Activated B cell treated with CpG ODN at 0.5 μM for 24 hours (primary cell): ENCODE data around the gene HDAC6. TPM values are rescaled to one million over a fixed set of nuclear protein-coding genes. Genes with fewer than 3 reads are reported as not detected.

ENCODE experiments used
- ATAC-seq: fragments of 200-7000 bp; cut with Tn5 transposase; one replicate; pipeline ENCODE4 v1.10.0; 2021; ENCODE audit warnings: low read depth, mild to moderate bottlenecking, moderate library complexity
- CTCF ChIA-PET: fragments of 350-600 bp; sonication (Branson Sonifier 250); formaldehyde crosslinking; loops from one replicate; lab custom pipeline; 2021; ENCODE audit warnings: antibody characterized with exemption; lab: Charles Lee
- POLR2A ChIA-PET: fragments of 350-600 bp; sonication (Branson Sonifier 250); formaldehyde crosslinking; loops from one replicate; lab custom pipeline; 2021; ENCODE audit warnings: antibody characterized with exemption; lab: Charles Lee
- DNase-seq: peaks from one replicate; pipeline ENCODE4 v3.0.0; 2022
- H3K27ac Mint-ChIP-seq: one replicate; pipeline ENCODE4 v1.8.0; 2020; ENCODE audit warnings: mixed read lengths
- H3K27me3 Mint-ChIP-seq: one replicate; pipeline ENCODE4 v1.8.0; 2021; ENCODE audit warnings: mixed read lengths
- H3K36me3 Mint-ChIP-seq: one replicate; pipeline ENCODE4 v1.8.0; 2021; ENCODE audit warnings: low read depth, mixed read lengths
- H3K4me1 Mint-ChIP-seq: one replicate; pipeline ENCODE4 v1.8.0; 2021; ENCODE audit warnings: mixed read lengths
- H3K4me3 Mint-ChIP-seq: one replicate; pipeline ENCODE4 v1.8.0; 2020; ENCODE audit warnings: mild to moderate bottlenecking, mixed read lengths
- H3K9me3 Mint-ChIP-seq: one replicate; pipeline ENCODE4 v1.8.0; 2020; ENCODE audit warnings: mixed read lengths
- CTCF ChIP-seq: fragments of 200-600 bp; IDR thresholded peaks from one replicate; pipeline ENCODE4 v1.8.0; 2022; ENCODE audit warnings: antibody characterized with exemption, mild to moderate bottlenecking
- intact Hi-C: fragments of 100-400 bp; cut with micrococcal nuclease; formaldehyde crosslinking; loops from one replicate; pipeline ENCODE4 v1.15.1; 2024
- total RNA-seq: library from RNA; stranded (reverse); gene quantifications from 2 replicates; pipeline ENCODE4 v1.2.3, GENCODE V29; 2022

Gene HDAC6
- total RNA-seq, 1 donor from 2014 or later, result 139 TPM

DNA sequence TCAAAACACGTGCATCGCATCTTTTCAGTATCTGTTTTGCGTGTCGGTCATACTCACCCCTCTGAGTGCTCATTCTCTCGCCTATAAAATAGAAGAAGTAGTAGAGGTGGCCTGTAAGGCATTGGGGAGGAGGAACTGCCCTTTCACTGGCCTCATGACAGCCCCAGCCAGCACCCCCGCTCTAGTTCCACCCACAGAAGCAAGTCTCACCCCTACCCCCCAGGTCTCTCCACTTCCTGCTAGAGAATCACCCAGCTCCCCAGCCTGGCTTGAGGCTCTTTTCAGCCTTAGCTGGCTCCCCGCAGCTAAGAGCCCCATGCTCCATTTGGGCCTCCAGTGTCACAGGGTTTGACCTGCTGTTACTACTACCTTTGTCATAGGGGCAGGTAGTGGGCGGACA lies 11.8 kb downstream of the HDAC6 start:
- intact Hi-C loops, result no loop called here
- DNase-seq, result no peak
- no peak for TF ChIP-seq CTCF
- no peak for ATAC-seq
- no peaks in the 10 kb centered on the region for H3K27me3 Mint-ChIP-seq
- H3K36me3 Mint-ChIP-seq, result peaks cover 42% of the 10 kb centered on the region
- CTCF ChIA-PET, result no interaction called here
- POLR2A ChIA-PET, result no interaction called here
- H3K27ac Mint-ChIP-seq, result no peak overlapping the region
- no peak overlapping the region for H3K4me3 Mint-ChIP-seq
- H3K4me1 Mint-ChIP-seq, result no peaks in the 10 kb centered on the region
- H3K9me3 Mint-ChIP-seq, result no peaks in the 10 kb centered on the region

GRCh38 chrX:48814722-48815121 lies 12.9 kb downstream of the HDAC6 start:
- DNase-seq, result no peak
- Mint-ChIP-seq H3K4me3 (no peak overlapping the region), H3K27me3 (no peaks in the 10 kb centered on the region), H3K27ac (no peak overlapping the region), H3K4me1 (no peaks in the 10 kb centered on the region), H3K9me3 (no peaks in the 10 kb centered on the region), H3K36me3 (peaks cover 51% of the 10 kb centered on the region)
- CTCF ChIA-PET, result no interaction called here
- intact Hi-C loops, result no loop called here
- no peak for ATAC-seq
- POLR2A ChIA-PET, result no interaction called here
- TF ChIP-seq CTCF, result no peak

DNA sequence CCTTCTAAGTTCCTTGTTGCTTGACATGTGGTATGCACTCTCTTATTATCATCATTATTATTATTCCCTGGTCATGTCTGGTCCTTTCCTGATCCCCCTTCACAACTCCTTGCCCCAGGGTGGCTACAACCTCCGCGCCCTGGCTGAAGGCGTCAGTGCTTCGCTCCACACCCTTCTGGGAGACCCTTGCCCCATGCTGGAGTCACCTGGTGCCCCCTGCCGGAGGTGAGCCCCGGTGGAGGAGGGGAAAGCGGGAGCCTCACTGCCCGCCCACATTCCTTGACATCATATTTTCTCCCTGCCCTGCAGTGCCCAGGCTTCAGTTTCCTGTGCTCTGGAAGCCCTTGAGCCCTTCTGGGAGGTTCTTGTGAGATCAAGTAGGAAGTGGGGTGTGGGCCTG lies 13.4 kb downstream of the HDAC6 start:
- Mint-ChIP-seq H3K36me3 (peaks cover 56% of the 10 kb centered on the region), H3K4me1 (no peaks in the 10 kb centered on the region), H3K27ac (no peak overlapping the region), H3K9me3 (no peaks in the 10 kb centered on the region), H3K27me3 (no peaks in the 10 kb centered on the region), H3K4me3 (no peak overlapping the region)
- ATAC-seq (no peak), DNase-seq (no peak)
- ChIA-PET CTCF (no interaction called here), POLR2A (no interaction called here)
- no peak for TF ChIP-seq CTCF
- intact Hi-C loops, result no loop called here

DNA sequence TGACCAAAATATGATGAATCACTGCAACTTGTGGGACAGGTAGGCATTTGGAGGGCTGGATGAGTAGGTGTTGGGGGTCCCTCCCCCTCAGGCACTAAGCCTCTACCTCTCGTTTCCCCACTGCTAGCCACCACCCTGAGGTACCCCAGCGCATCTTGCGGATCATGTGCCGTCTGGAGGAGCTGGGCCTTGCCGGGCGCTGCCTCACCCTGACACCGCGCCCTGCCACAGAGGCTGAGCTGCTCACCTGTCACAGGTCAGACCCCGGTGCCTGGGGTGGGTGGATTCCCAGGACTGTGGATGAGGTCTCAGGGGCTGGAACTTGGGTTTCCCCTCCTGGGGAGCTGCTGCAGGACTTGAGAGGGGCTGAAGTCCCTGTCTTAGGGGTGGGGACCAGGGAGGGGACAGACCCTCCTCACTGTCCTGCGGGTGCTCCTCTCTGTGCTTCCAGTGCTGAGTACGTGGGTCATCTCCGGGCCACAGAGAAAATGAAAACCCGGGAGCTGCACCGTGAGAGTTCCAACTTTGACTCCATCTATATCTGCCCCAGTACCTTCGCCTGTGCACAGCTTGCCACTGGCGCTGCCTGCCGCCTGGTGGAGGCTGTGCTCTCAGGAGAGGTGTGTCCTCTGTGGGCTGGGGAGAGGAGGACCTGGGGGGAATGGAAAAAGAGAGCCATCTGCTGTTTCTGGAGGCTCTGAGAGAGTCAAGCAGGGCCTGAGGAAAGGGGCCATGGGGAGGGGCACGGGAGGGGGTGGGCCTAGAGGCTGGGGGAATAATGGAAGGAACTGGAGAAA lies 14.3 kb downstream of the HDAC6 start:
- no peaks in the 10 kb centered on the region for H3K27me3 Mint-ChIP-seq
- ATAC-seq, result no peak
- no peak overlapping the region for H3K4me3 Mint-ChIP-seq
- CTCF ChIA-PET, result no interaction called here
- intact Hi-C loops, result no loop called here
- H3K4me1 Mint-ChIP-seq, result no peaks in the 10 kb centered on the region
- no peak for DNase-seq
- H3K36me3 Mint-ChIP-seq, result peaks cover 51% of the 10 kb centered on the region
- no peaks in the 10 kb centered on the region for H3K9me3 Mint-ChIP-seq
- TF ChIP-seq CTCF, result no peak
- POLR2A ChIA-PET, result no interaction called here
- H3K27ac Mint-ChIP-seq, result no peak overlapping the region

DNA sequence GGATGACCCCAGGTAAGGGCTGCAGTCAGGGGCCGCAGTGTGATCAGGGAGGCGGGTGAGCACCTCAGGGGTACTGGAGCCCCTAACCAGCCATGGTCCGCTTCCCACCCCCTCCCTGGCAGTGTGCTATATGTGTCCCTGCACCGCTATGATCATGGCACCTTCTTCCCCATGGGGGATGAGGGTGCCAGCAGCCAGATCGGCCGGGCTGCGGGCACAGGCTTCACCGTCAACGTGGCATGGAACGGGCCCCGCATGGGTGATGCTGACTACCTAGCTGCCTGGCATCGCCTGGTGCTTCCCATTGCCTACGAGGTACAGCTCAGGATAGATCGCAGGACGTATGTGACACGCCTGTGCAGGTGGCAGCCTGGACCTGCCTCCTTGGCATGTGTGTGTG lies 16.2 kb downstream of the HDAC6 start:
- Mint-ChIP-seq H3K4me3 (no peak overlapping the region), H3K4me1 (no peaks in the 10 kb centered on the region), H3K27me3 (no peaks in the 10 kb centered on the region), H3K27ac (no peak overlapping the region), H3K36me3 (peaks cover 53% of the 10 kb centered on the region), H3K9me3 (no peaks in the 10 kb centered on the region)
- no peak for TF ChIP-seq CTCF
- ATAC-seq, result no peak
- no peak for DNase-seq
- POLR2A ChIA-PET, result no interaction called here
- intact Hi-C loops, result no loop called here
- CTCF ChIA-PET, result no interaction called here
